ENCODE data around the gene EFCAB6.

EFCAB6 gene

GRCh38 chr22:43754176-43754575, 57.9 kb downstream of the EFCAB6 start:
- ChIA-PET CTCF (no interaction called here), POLR2A (no interaction called here)
- H3K4me3 ChIP-seq (ENCODE audit: low read depth, low read length), result no peak overlapping the region
- DNase-seq (ENCODE audit: low read depth, low spot score), result no peak
- TF ChIP-seq, protein P1, sequence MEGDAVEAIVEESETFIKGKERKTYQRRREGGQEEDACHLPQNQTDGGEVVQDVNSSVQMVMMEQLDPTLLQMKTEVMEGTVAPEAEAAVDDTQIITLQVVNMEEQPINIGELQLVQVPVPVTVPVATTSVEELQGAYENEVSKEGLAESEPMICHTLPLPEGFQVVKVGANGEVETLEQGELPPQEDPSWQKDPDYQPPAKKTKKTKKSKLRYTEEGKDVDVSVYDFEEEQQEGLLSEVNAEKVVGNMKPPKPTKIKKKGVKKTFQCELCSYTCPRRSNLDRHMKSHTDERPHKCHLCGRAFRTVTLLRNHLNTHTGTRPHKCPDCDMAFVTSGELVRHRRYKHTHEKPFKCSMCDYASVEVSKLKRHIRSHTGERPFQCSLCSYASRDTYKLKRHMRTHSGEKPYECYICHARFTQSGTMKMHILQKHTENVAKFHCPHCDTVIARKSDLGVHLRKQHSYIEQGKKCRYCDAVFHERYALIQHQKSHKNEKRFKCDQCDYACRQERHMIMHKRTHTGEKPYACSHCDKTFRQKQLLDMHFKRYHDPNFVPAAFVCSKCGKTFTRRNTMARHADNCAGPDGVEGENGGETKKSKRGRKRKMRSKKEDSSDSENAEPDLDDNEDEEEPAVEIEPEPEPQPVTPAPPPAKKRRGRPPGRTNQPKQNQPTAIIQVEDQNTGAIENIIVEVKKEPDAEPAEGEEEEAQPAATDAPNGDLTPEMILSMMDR (IDR thresholded peaks at IDR 0.05; ENCODE audit: insufficient read depth, low read length, missing control alignments), result no peak

GRCh38 chr22:43753688-43754087, 58.4 kb downstream of the EFCAB6 start:
- no peak for DNase-seq (ENCODE audit: low read depth, low spot score)
- POLR2A ChIA-PET, result no interaction called here
- TF ChIP-seq, protein P1 (IDR thresholded peaks at IDR 0.05; ENCODE audit: insufficient read depth, low read length, missing control alignments), result no peak
- CTCF ChIA-PET, result no interaction called here
- H3K4me3 ChIP-seq (ENCODE audit: low read depth, low read length), result no peak overlapping the region

- H3K4me3 ChIP-seq (ENCODE audit: low read depth, low read length), result no peak overlapping the region
- DNase-seq (ENCODE audit: low read depth, low spot score), result no peak
- TF ChIP-seq, protein P1 (IDR thresholded peaks at IDR 0.05; ENCODE audit: insufficient read depth, low read length, missing control alignments), result no peak
- ChIA-PET CTCF (no interaction called here), POLR2A (no interaction called here)
Observed at GRCh38 chr22:43750751-43751150, 61.4 kb downstream of the EFCAB6 start.

- CTCF ChIA-PET, result no interaction called here
- POLR2A ChIA-PET, result no interaction called here
- TF ChIP-seq, protein P1 (IDR thresholded peaks at IDR 0.05; ENCODE audit: insufficient read depth, low read length, missing control alignments), result no peak
- no peak for DNase-seq (ENCODE audit: low read depth, low spot score)
- no peak overlapping the region for H3K4me3 ChIP-seq (ENCODE audit: low read depth, low read length)
Observed at GRCh38 chr22:43749473-43749872, 62.6 kb downstream of the EFCAB6 start.

DNA sequence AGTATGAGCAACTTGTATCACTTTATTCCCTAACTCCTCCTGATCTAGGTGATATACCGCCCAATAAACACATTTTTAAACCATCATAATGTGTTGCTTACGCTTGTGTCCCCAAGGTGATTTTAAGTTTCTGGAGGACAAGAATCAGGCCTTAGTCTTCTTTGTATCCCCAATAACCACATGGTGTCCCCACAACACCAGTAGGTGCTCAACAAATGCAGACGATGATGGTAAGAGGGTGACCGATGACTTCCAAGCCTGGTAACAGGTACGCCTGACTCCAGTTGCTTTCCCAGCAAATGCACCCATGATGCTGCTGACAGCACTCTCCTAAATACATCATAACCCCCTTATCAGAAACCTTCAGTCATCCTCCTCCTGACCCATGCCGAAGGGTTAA, 64.2 kb downstream of the EFCAB6 start:
- ChIA-PET POLR2A (no interaction called here), CTCF (no interaction called here)
- DNase-seq (ENCODE audit: low read depth, low spot score), result no peak
- TF ChIP-seq, protein P1 (IDR thresholded peaks at IDR 0.05; ENCODE audit: insufficient read depth, low read length, missing control alignments), result no peak
- no peak overlapping the region for H3K4me3 ChIP-seq (ENCODE audit: low read depth, low read length)

- DNase-seq (ENCODE audit: low read depth, low spot score), result no peak
- H3K4me3 ChIP-seq (ENCODE audit: low read depth, low read length), result no peak overlapping the region
- ChIA-PET CTCF (no interaction called here), POLR2A (no interaction called here)
- TF ChIP-seq, protein P1 (IDR thresholded peaks at IDR 0.05; ENCODE audit: insufficient read depth, low read length, missing control alignments), result no peak
Observed at GRCh38 chr22:43747058-43747457, 65.0 kb downstream of the EFCAB6 start.

Data from AG04449 (cell line).